Stimulated activated CD4-positive, alpha-beta T cell treated with anti-CD3 and anti-CD28 coated beads, Interleukin-12 subunit alpha, Interleukin-12 subunit beta, amount 100 ng/mL, for 48 hours (primary cell): ENCODE measurements around the gene CIB1.
A peak's percentile ranks its signal among the peaks of the same experiment; 100 is the strongest.
"Not testable (repeated sequence)": the region's sequence is repeated elsewhere in the genome, so short reads cannot be mapped to it uniquely, and the experiment has no call there.

Experiments
- DNase-seq, 3 donors: peaks; one replicate each; pipeline ENCODE4 v3.0.0-alpha.2; 2020; ENCODE audit warnings: low read depth in 2 of 3, low spot score in 1 of 3

CIB1 gene

DNA sequence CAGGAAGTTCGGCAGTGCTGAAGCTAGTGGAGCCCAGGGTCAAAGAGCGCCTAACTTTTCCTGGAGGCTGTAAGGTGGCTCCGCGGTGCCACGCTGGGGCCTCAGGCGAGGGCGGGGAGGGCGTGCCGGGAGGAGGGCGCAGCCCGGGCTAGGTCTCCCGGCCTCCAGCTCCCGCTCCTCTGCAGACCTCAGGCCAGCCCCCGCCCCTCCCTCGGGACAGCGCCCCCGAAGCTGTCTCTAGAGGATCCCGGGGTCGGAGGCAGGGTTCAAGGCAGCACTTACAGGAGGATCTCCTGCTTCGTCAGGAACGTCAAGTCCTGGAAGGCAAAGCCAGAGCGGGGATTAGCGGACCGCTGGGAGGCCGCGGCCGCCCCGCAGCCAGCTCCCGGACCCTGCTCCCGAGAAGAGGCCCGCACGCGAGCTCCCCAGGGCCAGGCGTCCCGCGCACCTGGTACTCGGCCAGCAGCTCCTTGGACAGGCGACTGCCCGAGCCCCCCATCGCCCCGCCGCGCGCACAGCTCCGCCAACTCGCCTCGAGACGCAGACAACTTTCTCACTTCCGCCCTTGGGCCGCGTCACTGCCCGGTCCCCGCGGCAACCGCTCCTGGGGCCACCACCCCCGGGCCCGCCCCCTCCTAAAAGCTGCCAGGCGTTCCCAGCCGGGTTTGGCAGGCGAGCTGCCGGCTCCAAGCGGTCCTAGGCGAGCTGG lies at the start of gene CIB1:
Gene CIB1 (minus strand): TSS at position 555 of the 709 bp plus-strand sequence. CDS start 56 bp downstream, at position 499.
- DNase-seq = peak; percentile 95 to 97 (median 96)

DNA sequence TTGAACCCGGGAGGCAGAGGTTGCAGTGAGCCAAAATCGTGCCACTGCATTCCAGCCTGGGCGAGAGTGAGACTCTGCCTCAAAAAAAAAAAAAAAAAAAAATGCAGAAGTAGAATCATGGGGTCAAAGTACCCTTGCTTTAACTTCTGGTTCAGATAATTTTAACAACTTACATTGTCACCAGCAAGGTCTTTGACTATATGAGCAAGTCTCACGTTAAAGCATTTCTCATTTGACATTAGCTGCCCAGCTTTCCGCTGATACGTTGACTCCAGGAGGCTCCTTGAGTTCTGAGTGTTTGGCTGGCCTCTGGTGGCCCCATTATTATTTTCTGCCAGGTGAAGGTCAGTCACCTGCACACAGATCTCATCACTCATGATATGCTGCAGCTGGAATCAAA lies 47.9 kb upstream of the CIB1 start:
- not testable (repeated sequence) for DNase-seq

DNA sequence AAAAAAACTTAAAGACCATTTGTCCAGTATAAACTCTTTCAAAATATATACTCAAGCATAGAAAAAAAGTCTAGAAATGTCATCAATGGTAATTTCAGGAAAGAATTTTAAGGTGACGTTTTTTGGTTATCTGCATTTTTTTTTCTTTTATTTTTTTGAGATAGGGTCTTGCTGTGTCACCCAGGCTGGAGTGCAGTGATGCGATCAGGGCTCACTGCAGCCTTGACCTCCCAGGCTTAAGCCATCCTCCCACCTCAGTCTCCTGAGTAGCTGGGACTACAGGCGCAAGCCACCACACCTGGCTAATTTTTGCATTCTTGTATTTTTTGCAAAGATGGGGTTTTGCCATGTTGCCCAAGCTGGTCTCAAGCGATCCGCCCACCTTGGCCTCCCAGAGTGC lies 47.0 kb upstream of the CIB1 start:
- DNase-seq = not testable (repeated sequence)

DNA sequence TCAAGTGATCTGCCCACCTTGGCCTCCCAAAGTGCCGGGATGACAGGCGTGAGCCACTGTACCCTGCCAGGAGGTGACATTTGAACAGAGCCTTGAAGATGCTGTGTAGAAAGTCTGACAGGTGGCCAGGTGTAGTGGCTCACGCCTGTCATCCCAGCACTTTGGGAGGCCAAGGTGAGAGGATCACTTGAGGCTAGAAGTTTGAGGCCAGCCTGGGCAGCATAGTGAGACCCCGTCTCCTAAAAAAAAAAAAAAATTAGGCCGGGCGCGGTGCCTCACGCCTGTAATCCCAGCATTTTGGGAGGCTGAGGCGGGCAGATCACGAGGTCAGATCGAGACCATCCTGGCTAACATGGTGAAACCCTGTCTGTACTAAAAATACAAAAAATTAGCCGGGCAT lies 44.7 kb upstream of the CIB1 start:
- DNase-seq = not testable (repeated sequence)

DNA sequence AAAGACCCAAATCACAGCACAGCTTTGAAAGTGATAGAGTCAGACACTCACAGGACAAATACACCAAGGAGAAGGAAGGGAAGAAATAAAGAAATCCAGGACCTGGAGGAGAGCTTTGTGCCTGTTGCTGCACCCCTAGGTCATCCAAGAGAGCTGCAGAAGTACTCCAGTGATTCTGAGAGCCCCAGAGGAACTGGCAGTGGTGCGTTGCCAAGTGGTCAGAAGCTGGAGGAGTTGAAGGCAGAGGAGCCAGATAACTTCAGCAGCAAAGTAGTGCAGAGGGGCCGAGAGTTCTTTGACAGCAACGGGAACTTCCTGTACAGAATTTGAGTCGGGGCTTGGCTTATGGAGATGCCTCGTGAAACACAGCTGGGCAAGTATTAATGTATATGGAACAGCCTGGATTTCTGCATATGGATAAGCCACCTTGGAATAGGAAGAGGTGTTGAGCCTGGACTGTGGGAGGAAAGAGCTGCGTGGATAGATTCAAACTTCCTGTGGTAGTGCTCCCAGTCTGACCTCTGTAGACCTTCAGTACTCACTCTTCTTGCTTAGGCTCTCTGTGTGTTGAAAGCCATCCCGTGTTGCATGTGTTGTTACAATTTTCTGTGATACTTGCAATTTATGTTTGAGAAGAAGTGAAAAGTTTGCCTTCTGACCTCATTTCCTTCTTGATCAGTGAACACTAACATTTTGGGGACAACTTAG lies 37.9 kb upstream of the CIB1 start:
- DNase-seq = no peak

DNA sequence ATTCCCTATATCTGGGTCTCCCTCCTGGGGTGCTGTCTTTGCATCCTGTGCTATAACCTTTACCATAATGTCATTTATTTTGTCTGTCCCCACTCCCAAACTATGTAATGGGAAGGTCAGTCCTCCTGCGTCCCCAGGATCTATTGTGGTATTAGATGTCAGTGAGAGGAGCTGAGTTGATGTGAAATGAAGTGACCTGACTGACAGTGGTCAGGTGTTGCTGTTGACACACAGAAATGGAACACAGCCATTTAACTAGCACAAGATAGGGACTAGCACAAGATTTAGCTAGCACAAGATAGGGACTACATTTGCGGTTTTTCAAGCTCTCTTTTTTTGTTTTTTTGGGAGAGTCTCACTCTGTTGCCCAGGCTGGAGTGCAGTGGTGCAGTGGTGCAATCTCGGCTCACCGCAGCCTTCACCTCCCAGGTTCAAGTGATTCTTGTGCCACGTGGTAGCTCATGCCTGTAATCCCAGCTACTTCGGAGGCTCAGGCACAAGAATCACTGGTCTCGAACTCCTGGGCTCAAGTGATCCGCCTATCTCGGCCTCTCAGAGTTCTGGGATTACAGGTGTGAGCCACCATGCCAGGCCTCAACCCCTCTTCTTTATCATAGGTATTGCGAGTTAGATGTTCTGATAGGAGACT lies 36.9 kb upstream of the CIB1 start:
- DNase-seq = no peak

DNA sequence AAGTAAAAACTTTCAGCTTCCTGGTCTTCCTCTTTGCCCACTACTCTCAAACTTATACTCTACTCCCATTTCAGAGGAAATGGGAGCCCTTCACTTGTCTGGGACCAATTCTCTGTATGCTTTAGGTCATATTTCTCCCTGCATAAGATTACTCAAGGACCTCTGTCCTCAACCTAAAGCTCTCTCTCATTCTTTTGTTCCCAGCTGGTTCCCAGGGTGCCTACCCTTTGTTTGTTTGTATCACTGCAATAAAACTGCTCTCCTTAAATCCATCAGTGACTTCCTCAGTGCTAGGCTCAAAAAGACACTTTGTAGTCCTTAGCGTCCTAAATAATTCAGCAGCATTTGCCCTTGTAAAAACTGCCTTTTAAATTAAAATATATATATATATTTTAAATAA lies 34.7 kb upstream of the CIB1 start:
- no peak for DNase-seq

DNA sequence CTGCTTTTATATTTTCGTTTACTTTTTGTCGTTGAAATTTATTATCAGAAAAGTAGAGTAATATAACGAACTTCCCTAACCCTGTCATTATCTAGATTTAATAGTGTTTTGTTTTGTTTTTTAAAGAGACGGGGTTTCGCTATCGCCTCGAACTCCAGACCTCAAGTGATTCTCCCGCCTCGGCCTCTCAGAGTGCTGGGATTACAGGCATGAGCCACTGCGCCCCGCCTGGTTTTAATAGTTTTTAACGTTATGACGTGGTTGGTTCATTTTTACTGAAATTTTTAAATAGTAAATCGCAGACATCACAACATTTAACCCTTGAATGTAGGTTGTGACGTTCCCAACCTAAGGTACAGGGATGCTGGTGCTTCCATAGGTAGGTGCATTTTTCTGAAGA lies 32.7 kb upstream of the CIB1 start:
- DNase-seq = no peak

DNA sequence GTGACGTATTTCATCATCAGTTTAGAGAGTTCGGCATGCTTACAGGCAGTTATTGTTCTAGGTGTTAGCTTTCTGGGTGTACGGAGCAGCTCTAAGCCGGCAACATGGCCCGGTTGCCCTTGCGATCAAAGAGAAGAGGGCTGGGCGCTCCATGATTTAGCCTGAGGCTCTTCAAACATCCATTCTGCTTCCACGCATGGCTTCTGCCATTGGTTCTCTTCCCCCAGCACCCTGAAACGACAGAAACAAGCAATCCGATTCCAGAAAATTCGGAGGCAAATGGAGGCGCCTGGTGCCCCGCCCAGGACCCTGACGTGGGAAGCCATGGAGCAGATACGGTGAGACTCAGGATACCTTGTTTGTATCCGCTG lies 32.3 kb upstream of the CIB1 start:
- peak; percentile 22 to 43 (median 27) for DNase-seq

DNA sequence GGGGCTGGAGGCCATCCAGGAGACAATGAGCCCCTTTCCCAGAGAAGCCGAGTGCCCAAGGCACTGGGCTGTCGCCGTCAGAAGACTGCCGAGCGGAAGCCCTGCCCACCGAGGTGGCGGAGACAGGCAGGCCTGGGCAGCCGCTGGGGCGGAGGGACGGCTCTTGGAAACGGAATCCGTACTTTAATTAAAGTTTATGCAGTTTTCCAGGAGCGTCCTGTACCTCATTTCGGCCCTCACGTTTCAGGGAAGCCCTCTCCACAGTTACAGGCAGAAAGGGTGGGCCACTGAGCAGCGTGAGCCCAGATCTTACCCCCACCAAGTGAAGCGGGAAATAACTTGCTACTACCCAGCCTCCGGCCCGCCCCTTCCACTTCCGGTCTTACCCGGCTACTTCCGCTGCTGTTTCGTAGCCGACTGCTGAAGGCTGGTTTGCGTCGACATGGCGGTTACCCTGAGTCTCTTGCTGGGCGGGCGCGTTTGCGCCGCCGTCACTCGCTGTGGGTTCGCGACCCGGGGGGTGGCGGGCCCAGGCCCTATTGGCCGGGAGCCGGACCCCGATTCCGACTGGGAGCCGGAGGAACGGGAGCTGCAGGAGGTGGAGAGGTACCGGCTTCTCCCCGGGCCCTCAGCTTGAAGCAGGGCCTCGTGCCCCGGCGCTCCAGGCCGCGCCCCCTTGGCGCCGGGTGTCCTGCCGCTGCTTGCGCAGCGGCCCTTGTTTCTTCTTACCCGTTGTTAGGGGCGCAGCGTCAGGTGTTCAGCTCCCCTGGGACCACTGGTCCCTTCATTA lies 31.7 kb upstream of the CIB1 start, which contains the start of gene NGRN:
Gene NGRN (plus strand): TSS at position 402 of the 790 bp plus-strand sequence. CDS start 41 bp downstream, at position 443.
- DNase-seq = peak; percentile 84 to 88 (median 85)

DNA sequence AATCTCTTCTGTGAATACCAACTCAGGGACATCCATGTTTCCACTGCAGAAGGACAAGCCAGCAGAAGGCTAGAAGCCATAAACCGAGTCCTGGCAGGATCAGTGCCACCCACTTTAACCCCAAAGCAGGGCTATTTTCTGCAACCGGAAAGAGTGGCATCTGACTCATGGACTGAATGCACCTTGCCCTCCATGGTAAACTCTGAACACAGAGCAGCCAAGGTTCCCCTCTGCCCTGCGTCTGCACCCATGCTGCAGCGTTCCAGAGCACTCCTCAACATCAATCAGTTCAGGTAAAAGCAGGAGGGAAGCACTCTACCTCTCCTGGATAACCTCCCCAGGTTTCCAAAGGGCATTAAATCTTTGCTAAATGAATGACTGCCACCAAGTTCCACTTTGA lies 30.9 kb upstream of the CIB1 start:
- DNase-seq = peak in 1 of 3 donors; percentile 29

DNA sequence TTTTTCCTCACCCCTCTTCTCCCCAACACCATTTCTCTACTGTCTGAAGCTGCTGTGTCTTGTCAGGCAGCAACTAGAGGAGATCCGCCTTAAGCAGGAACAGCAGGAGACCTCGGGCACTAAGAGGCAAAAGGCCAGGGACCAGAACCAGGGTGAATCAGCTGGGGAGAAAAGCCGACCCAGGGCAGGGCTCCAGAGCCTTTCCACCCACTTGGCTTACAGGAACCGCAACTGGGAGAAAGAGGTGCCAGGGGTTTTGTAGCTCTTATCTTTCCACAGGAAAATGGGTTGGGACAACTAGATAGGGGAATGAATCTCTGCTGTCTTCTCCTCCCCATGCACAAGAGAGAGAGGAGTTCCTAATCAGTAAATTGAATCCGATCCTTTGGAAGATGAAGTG lies 28.7 kb upstream of the CIB1 start:
- DNase-seq = no peak

DNA sequence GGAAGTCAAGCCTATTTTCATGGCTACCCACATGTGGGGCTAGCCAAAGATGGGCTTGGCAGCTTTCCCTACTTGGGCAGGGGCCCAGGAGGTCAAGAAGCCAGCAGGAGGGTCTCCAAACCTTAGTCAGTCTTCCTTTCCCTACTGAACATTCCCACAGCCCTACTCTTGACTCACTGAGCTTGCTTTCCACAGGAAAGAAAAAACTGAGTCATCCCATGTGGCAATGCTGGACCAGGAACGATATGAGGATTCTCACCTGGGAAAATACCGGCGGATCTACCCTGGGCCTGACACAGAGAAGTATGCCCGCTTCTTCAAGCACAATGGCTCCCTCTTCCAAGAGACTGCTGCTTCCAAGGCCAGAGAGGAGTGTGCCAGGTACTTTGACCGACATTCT lies 28.1 kb upstream of the CIB1 start:
- DNase-seq = no peak

DNA sequence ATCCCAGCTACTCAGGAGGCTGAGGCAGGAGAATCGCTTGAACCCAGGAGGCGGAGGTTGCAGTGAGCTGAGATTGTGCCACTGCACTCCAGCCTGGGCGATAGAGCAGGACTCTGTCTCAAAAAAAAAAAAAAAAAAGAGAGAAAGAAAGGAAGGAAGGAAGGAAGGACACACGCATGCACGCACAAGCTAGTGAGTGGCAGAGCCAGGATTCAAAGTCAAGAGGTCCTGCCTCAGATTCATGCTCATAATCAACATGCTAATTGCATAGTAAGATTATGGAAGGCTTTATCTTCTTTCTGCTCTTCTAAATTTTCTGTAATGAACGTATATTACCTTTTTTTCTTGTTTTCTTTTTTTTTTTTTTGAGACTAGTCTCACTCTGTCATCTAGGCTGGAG lies 27.0 kb upstream of the CIB1 start:
- not testable (repeated sequence) for DNase-seq

DNA sequence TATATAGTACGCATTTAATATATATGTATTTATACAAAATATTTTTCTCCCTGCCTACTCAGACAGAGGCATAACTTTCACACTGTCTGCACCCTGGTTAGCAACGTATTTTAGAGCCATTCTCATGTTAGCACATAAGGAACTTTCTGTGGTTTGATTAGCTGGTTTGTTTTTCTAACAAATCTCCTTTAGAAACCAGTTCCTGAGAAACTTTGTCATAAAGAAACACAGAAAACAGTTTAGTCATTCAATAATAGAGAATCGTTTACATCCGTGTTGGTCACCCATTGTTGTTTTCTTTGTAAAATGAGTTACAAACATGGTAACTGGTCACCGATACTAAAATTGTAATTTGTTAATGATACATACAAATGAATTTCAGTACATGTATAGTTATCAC lies 25.8 kb upstream of the CIB1 start:
- DNase-seq = no peak

DNA sequence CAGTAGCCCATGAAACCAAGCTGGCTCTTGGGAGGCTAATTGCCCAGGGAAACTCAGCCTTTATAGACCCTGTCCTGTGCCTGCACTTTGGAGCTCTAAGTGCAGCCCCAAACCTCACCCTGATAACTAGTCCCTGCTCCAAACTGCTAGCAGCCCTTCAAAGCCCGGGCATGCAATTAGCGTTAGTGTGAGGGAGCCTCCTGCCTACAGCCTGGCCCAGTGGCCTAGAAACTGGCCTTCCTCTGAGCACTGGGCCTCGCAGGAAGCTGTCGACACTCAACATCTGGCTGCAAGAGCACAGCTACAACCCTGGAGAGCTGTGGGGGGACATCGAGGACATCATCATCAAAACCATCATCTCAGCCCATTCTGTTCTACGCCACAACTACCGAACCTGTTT lies 24.0 kb upstream of the CIB1 start:
- DNase-seq = no peak

DNA sequence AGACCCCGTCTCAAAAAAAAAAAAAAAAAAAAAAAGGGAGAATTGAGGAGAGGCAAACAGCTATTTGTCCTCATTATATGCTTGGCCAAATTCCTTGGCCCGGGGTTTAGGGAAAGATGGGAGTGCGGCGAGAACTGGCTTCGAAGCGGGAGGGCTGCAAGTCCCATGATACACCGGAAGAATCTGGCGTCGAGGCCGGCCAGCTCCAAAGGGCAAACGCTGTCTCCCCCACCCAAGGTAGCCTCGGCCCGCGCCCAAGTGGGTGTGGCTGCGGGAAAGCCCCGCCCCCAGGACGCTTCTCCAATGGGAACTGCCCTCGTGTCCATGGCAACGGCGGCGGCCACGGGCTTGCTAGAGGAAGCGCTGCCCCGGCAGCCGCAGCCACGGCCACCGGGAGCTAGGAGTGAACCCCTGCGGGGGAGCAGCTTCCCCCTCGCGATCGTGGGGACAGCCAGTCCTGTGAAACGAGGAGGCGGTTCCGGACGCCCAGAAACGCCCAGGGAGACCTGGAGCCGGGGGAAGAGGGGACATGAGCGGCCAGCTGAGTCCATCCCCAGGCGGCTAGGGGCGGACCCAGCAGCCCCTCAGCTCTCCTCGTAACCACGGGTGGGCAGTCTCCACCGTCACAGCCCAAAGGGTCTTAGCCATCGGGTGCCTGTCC lies 15.6 kb upstream of the CIB1 start, which contains the start of gene TTLL13:
Gene TTLL13 (plus strand): TSS at position 354 of the 661 bp plus-strand sequence. CDS start 1,075 bp downstream, outside the sequence.
- peak; percentile 63 to 85 (median 76) for DNase-seq

DNA sequence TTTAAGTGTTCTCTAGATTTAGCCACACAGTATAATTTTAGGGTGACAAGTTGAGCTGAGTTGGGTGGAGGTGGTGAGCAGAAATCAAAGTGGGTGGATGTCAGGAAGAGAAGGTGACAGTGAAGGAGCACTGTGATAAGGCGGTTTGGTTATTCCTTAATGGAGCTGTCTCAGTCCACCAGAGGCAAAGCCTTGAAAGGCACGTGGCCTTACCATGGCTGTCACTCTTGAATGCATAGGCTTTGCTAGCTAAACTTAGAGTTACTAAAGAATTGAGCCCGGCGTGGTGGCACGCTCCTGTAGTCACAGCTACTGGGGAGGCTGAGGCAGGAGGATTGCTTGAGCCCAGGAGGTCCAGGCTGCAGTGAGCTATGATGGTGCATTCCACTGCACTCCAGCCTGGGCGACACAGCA lies 15.1 kb upstream of the CIB1 start:
- no peak for DNase-seq

DNA sequence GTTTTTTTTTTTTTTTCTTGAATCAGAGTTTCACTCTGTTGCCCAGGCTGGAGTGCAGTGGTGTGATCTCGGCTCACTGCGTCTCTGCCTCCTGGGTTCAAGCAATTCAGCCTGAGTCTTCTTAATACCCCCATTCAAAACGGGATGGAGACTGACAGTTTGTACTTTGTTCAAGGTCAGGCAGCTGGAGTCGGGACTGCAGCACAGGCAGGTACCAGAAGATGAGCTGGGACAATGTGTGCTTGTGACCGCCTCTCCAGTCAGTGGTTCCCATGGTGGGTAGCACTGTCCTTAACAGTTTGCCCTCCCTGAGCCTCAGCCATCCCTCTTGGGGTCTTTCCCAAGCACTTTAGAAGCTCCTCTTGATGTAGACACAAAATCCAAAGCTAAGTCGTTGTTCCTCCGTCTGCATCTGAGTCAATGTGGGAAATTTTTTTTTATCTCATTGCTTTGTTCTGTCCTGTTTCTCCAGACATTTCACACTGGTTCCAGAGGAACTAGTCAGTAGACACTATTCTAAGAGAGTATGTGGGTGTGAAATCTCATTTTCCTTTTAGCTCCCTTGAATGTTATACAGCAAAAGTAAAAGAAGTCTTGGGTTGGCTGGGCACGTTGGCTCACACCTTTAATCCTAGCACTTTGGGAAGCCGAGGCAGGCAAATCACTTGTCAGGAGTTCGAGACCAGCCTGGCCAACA lies 10.3 kb upstream of the CIB1 start:
- no peak for DNase-seq
